Measurements from ENCODE around the gene PYGB.
A peak's percentile ranks its signal among the peaks of the same experiment; 100 is the strongest.

PYGB gene

DNA sequence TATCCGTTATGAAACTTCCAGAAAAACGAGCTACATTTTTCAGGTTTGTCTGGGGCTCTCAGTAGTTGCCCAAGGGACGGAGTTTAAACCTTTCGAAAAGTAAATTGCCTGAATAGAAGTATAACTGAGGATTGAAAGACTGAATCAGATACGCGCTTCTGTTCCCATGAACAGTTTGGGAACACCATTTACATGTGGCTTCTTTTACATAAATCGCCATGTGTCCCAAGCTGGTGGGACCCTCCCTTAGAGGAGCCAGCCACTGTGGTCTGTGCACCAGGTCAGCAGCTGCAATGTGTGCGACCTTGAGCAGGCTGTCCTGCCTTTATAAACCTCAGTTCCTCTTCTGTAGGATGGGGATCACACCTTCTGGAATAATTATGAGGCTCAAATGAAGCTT is 41.3 kb upstream of the PYGB start:
- Histone ChIP-seq H3K4me1 (ENCODE audit: control insufficient read depth, insufficient read depth, low read length) (no peaks in the 10 kb centered on the region), H3K36me3 (ENCODE audit: control insufficient read depth in 2 of 2, insufficient read depth in 1 of 2, low read length in 2 of 2) (peaks cover 5 to 23% of the 10 kb centered on the region in 2 experiments; a peak in 2 of 3 replicates), H3K9me3 (ENCODE audit: control insufficient read depth, insufficient read depth, low read depth, low read length) (no peaks in the 10 kb centered on the region), H3K4me3 (ENCODE audit: low read depth, low read length) (no peak overlapping the region), H3K27ac (ENCODE audit: extremely low read depth, low read depth, low read length) (no peak overlapping the region)
- CTCF ChIA-PET: no interaction called here
- no peak for TF ChIP-seq ZNF76 (tag by site-specific recombination; IDR thresholded peaks at IDR 0.05; ENCODE audit: borderline replicate concordance, low read depth)
- no peak for TF ChIP-seq ZNF600 (tag by site-specific recombination; IDR thresholded peaks at IDR 0.05)
- no peak for TF ChIP-seq MZF1 (tag by site-specific recombination; IDR thresholded peaks at IDR 0.05; ENCODE audit: borderline replicate concordance)
- no peak for TF ChIP-seq ZNF571 (tag by site-specific recombination; IDR thresholded peaks at IDR 0.05)
- no peak for TF ChIP-seq MYNN (tag by site-specific recombination; IDR thresholded peaks at IDR 0.05; ENCODE audit: borderline replicate concordance)
- no peak for TF ChIP-seq YY2 (tag by site-specific recombination; IDR thresholded peaks at IDR 0.05)
- no peak for TF ChIP-seq ZNF555 (tag by site-specific recombination; conservative IDR thresholded peaks at IDR 0.05)
- no peak for TF ChIP-seq ZNF768 (tag by site-specific recombination; IDR thresholded peaks at IDR 0.05)
- no peak for TF ChIP-seq ZNF664 (tag by site-specific recombination; IDR thresholded peaks at IDR 0.05)
- no peak for TF ChIP-seq ZNF610 (tag by site-specific recombination; IDR thresholded peaks at IDR 0.05; ENCODE audit: borderline replicate concordance)
- no peak for TF ChIP-seq ZNF292 (tag by site-specific recombination; IDR thresholded peaks at IDR 0.05; ENCODE audit: borderline replicate concordance, low read depth)
- TF ChIP-seq ZSCAN16 (tag by site-specific recombination; IDR thresholded peaks at IDR 0.05): no peak
- no peak for TF ChIP-seq ZNF311 (tag by site-specific recombination; IDR thresholded peaks at IDR 0.05; ENCODE audit: borderline replicate concordance)
- TF ChIP-seq ZNF19 (tag by site-specific recombination; IDR thresholded peaks at IDR 0.05; ENCODE audit: low read depth): no peak
- TF ChIP-seq ZNF18 (tag by site-specific recombination; IDR thresholded peaks at IDR 0.05): no peak
- no peak for TF ChIP-seq ZNF558 (tag by site-specific recombination; IDR thresholded peaks at IDR 0.05)
- no peak for TF ChIP-seq ZNF341 (tag by site-specific recombination; IDR thresholded peaks at IDR 0.05; ENCODE audit: low read depth)
- TF ChIP-seq PBX3 (CRISPR knock-in tag; IDR thresholded peaks at IDR 0.05): no peak
- no peak for TF ChIP-seq BCL11B (tag by site-specific recombination; IDR thresholded peaks at IDR 0.05; ENCODE audit: low read depth)
- POLR2A ChIA-PET: no interaction called here

GRCh38 chr20:25207149-25207959 is 40.5 kb upstream of the PYGB start:
- Histone ChIP-seq H3K4me3 (ENCODE audit: low read depth, low read length) (no peak overlapping the region), H3K9me3 (ENCODE audit: control insufficient read depth, insufficient read depth, low read depth, low read length) (no peaks in the 10 kb centered on the region), H3K36me3 (ENCODE audit: control insufficient read depth in 2 of 2, insufficient read depth in 1 of 2, low read length in 2 of 2) (peaks cover 5 to 32% of the 10 kb centered on the region in 2 experiments; a peak in 2 of 3 replicates), H3K27ac (ENCODE audit: extremely low read depth, low read depth, low read length) (no peak overlapping the region), H3K4me1 (ENCODE audit: control insufficient read depth, insufficient read depth, low read length) (no peaks in the 10 kb centered on the region)
- ChIA-PET CTCF (interaction anchor here (1.3 kb wide), 1 partner anchor 40 kb away, joined by 4 read pairs; no protein-coding TSS in a partner anchor), POLR2A (no interaction called here)
- TF ChIP-seq ZFHX2 (tag by site-specific recombination; conservative IDR thresholded peaks at IDR 0.05): peak; percentile 24; the same call in 1 of the 2 replicates
- no peak for TF ChIP-seq HOXD13 (CRISPR knock-in tag; IDR thresholded peaks at IDR 0.05; ENCODE audit: borderline replicate concordance)
- TF ChIP-seq GLIS2 (tag by site-specific recombination; IDR thresholded peaks at IDR 0.05): 0 out of 2 replicates have a peak, but pooled peaks have one; percentile 26
- TF ChIP-seq, protein P1, sequence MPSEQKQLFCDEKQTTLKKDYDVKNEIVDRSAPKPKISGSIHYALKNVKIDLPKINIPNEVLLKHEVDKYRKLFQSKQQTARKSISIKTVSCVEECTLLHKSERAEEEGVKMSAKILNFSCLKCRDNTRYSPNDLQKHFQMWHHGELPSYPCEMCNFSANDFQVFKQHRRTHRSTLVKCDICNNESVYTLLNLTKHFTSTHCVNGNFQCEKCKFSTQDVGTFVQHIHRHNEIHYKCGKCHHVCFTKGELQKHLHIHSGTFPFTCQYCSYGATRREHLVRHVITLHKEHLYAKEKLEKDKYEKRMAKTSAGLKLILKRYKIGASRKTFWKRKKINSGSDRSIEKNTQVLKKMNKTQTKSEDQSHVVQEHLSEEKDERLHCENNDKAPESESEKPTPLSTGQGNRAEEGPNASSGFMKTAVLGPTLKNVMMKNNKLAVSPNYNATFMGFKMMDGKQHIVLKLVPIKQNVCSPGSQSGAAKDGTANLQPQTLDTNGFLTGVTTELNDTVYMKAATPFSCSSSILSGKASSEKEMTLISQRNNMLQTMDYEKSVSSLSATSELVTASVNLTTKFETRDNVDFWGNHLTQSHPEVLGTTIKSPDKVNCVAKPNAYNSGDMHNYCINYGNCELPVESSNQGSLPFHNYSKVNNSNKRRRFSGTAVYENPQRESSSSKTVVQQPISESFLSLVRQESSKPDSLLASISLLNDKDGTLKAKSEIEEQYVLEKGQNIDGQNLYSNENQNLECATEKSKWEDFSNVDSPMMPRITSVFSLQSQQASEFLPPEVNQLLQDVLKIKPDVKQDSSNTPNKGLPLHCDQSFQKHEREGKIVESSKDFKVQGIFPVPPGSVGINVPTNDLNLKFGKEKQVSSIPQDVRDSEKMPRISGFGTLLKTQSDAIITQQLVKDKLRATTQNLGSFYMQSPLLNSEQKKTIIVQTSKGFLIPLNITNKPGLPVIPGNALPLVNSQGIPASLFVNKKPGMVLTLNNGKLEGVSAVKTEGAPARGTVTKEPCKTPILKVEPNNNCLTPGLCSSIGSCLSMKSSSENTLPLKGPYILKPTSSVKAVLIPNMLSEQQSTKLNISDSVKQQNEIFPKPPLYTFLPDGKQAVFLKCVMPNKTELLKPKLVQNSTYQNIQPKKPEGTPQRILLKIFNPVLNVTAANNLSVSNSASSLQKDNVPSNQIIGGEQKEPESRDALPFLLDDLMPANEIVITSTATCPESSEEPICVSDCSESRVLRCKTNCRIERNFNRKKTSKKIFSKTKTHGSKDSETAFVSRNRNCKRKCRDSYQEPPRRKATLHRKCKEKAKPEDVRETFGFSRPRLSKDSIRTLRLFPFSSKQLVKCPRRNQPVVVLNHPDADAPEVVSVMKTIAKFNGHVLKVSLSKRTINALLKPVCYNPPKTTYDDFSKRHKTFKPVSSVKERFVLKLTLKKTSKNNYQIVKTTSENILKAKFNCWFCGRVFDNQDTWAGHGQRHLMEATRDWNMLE (tag by site-specific recombination; conservative IDR thresholded peaks at IDR 0.05; ENCODE audit: low read depth): no peak
- TF ChIP-seq ZSCAN4 (tag by site-specific recombination; IDR thresholded peaks at IDR 0.05): no peak
- no peak for TF ChIP-seq MZF1 (tag by site-specific recombination; IDR thresholded peaks at IDR 0.05; ENCODE audit: borderline replicate concordance)
- peak; percentile 40; the same call in 1 of the 2 replicates for TF ChIP-seq EGR2 (tag by site-specific recombination; IDR thresholded peaks at IDR 0.05; ENCODE audit: low read depth)
